T-cell (primary cell): ENCODE results near the gene AFAP1L1. TPM values are rescaled to one million over a fixed set of nuclear protein-coding genes. Genes with fewer than 3 reads are reported as not detected.

Experiments used
- ATAC-seq, 4 experiments: fragments of 200-7000 bp in 3 of 4; fragments of 150-1000 bp in 1 of 4; cut with Tn5 transposase; replicated peaks in 1 of 4; 1 replicate in 3 of 4; 2 replicates in 1 of 4; pipeline ENCODE4 v1.10.0; 2021; ENCODE audit warnings: moderate library complexity in 3 of 4, mild to moderate bottlenecking in 2 of 4, moderate number of reproducible peaks in 1 of 4
- CTCF ChIA-PET, 2 donors: fragments of 300-600 bp; sonication (Branson Sonifier 250); formaldehyde crosslinking; loops; one replicate each; lab custom pipeline; 2022; ENCODE audit warnings: antibody characterized with exemption in 2 of 2; lab: Charles Lee
- POLR2A ChIA-PET, 2 donors: fragments of 300-600 bp; sonication (Branson Sonifier 250); formaldehyde crosslinking; loops; one replicate each; lab custom pipeline; 2022; ENCODE audit warnings: antibody characterized with exemption in 2 of 2; lab: Charles Lee
- DNase-seq, 35 experiments: peaks; one replicate each; pipeline versions ENCODE4 v3.0.0 to v3.0.0-alpha.2; 2013 to 2023
- H3K27ac ChIP-seq: one replicate; pipeline ENCODE4 v1.5.1; 2013; ENCODE audit warnings: low read length
- H3K27me3 ChIP-seq, 2 experiments: replicated peaks in 1 of 2; 1 replicate in 1 of 2; 2 replicates in 1 of 2; pipeline versions ENCODE4 v1.6.1 to v1.7.0; 2013; ENCODE audit warnings: low read length in 1 of 2, mixed read lengths in 1 of 2; ENCODE audit not compliant: control insufficient read depth in 2 of 2, insufficient read depth in 2 of 2; ENCODE audit errors: extremely low read depth in 1 of 2
- H3K36me3 ChIP-seq, 2 donors: 1 replicate in 1 of 2; 2 replicates in 1 of 2; pipeline versions ENCODE4 v1.6.1 to v1.7.0; 2013; ENCODE audit warnings: low read length in 1 of 2; ENCODE audit not compliant: control insufficient read depth in 2 of 2, insufficient read depth in 1 of 2; ENCODE audit errors: extremely low read depth in 1 of 2
- H3K4me1 ChIP-seq, 2 experiments: 1 replicate in 1 of 2; 2 replicates in 1 of 2; pipeline versions ENCODE4 v1.6.1 to v1.7.0; 2013; ENCODE audit warnings: low read length in 2 of 2, mixed read lengths in 1 of 2; ENCODE audit not compliant: insufficient read depth in 2 of 2, control insufficient read depth in 1 of 2; ENCODE audit errors: extremely low read depth in 1 of 2
- H3K4me3 ChIP-seq, 2 donors: 1 replicate in 1 of 2; 2 replicates in 1 of 2; pipeline versions ENCODE4 v1.5.1 to v1.7.0; 2013; ENCODE audit warnings: mild to moderate bottlenecking in 2 of 2, low read length in 1 of 2, moderate library complexity in 1 of 2; ENCODE audit not compliant: control insufficient read depth in 1 of 2; ENCODE audit errors: extremely low read depth in 1 of 2
- H3K9me3 ChIP-seq: 2 replicates; pipeline ENCODE4 v1.7.0; 2013
- H3K27ac Mint-ChIP-seq, 2 donors: one replicate each; pipeline ENCODE4 v1.8.0; 2020 to 2021; ENCODE audit warnings: mild to moderate bottlenecking in 2 of 2, mixed read lengths in 2 of 2
- H3K27me3 Mint-ChIP-seq, 2 donors: one replicate each; pipeline ENCODE4 v1.8.0; 2021 to 2022; ENCODE audit warnings: mixed read lengths in 2 of 2
- H3K36me3 Mint-ChIP-seq: one replicate; pipeline ENCODE4 v1.8.0; 2021; ENCODE audit warnings: mixed read lengths
- H3K4me1 Mint-ChIP-seq, 3 donors: one replicate each; pipeline ENCODE4 v1.8.0; 2020 to 2022; ENCODE audit warnings: mixed read lengths in 3 of 3, mild to moderate bottlenecking in 1 of 3
- H3K4me3 Mint-ChIP-seq, 3 donors: one replicate each; pipeline ENCODE4 v1.8.0; 2020 to 2022; ENCODE audit warnings: mild to moderate bottlenecking in 3 of 3, mixed read lengths in 3 of 3, moderate library complexity in 3 of 3
- H3K9me3 Mint-ChIP-seq, 3 donors: one replicate each; pipeline ENCODE4 v1.8.0; 2020 to 2022; ENCODE audit warnings: mixed read lengths in 3 of 3
- WGBS: methylation state at CpG from one replicate; pipeline ENCODE4 v1.1.5; 2013; ENCODE audit warnings: missing lambda C conversion rate; ENCODE audit not compliant: insufficient coverage; 5-methylcytosine and 5-hydroxymethylcytosine counted together
- total RNA-seq, 35 experiments: library from RNA in 6 of 35; stranded (reverse) in 6 of 35; fragments of 120-200 nt in 1 of 35; gene quantifications; one replicate each; pipeline versions ENCODE4 v1.2.1 to v1.2.4 and lab custom pipeline; 2013 to 2026

Gene AFAP1L1
- total RNA-seq, 5 donors from 2014 or later (not counting 1 experiment from before 2014, with no cell fraction given), result 0.20 to 0.99 (median 0.50) TPM

DNA sequence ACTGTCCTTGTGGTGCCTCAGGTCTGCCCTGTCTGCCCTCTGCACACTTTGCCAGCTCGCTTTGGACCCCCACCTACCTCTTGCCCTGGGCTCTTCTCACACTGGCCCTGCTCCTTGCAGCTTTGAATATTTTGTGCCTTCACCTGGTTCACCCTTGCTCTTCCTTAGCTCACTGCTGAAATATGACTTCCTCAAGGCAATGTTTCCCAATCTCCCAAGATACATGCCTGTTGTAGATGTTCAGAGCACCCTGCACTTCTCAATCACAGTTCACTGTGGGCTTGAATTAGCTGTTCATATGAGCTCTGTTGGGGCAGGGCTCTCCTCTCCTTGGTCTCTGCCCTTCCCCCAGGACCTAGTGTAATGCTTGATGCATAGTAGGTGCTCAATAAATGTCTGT lies 8.0 kb downstream of the AFAP1L1 start:
- H3K27ac ChIP-seq, result no peak overlapping the region
- DNase-seq (no peak), ATAC-seq (no peak)
- Mint-ChIP-seq H3K27ac (no peak overlapping the region), H3K9me3 (no peaks in the 10 kb centered on the region), H3K36me3 (no peaks in the 10 kb centered on the region), H3K27me3 (peaks cover 15 to 19% of the 10 kb centered on the region in 2 donors), H3K4me3 (no peak overlapping the region), H3K4me1 (no peaks in the 10 kb centered on the region)
- no peaks in the 10 kb centered on the region for H3K4me1 ChIP-seq
- H3K9me3 ChIP-seq, result no peaks in the 10 kb centered on the region
- ChIA-PET CTCF (interaction anchor here in 1 of 2 donors (0.8 to 0.9 kb wide), 2 partner anchors 56 to 102 kb away, joined by 3 read pairs; no protein-coding TSS in a partner anchor), POLR2A (interaction anchor here in 1 of 2 donors (0.6 to 0.7 kb wide), 2 partner anchors 72 to 229 kb away, joined by 3 to 4 read pairs; no protein-coding TSS in a partner anchor)
- H3K27me3 ChIP-seq, result peaks cover 0 to 10% of the 10 kb centered on the region in 2 experiments
- no peak overlapping the region for H3K4me3 ChIP-seq
- 55% methylated on average over 1 of the region's 1 CpG for WGBS
- H3K36me3 ChIP-seq, result no peaks in the 10 kb centered on the region

GRCh38 chr5:149280124-149280523 lies 8.5 kb downstream of the AFAP1L1 start:
- H3K27me3 ChIP-seq, result peaks cover 0 to 10% of the 10 kb centered on the region in 2 experiments
- POLR2A ChIA-PET, result interaction anchor here in 1 of 2 donors (0.7 kb wide), 1 partner anchor 229 kb away, joined by 3 read pairs; no protein-coding TSS in a partner anchor
- no peaks in the 10 kb centered on the region for H3K36me3 ChIP-seq
- no peak overlapping the region for H3K27ac ChIP-seq
- DNase-seq, result no peak
- H3K4me1 ChIP-seq, result no peaks in the 10 kb centered on the region
- Mint-ChIP-seq H3K4me3 (no peak overlapping the region), H3K4me1 (no peaks in the 10 kb centered on the region), H3K9me3 (no peaks in the 10 kb centered on the region), H3K36me3 (no peaks in the 10 kb centered on the region), H3K27me3 (peaks cover 15 to 19% of the 10 kb centered on the region in 2 donors), H3K27ac (no peak overlapping the region)
- no peak for ATAC-seq
- WGBS, result no CpG with 5 or more reads among the region's 1 CpG
- H3K9me3 ChIP-seq, result no peaks in the 10 kb centered on the region
- no peak overlapping the region for H3K4me3 ChIP-seq
- CTCF ChIA-PET, result no interaction called here

GRCh38 chr5:149280802-149281201 lies 9.1 kb downstream of the AFAP1L1 start:
- no peaks in the 10 kb centered on the region for H3K4me1 Mint-ChIP-seq
- CTCF ChIA-PET, result no interaction called here

GRCh38 chr5:149282027-149282965 lies 10.6 kb downstream of the AFAP1L1 start:
- CTCF ChIA-PET, result no interaction called here
- no peak overlapping the region for H3K4me3 Mint-ChIP-seq
- no peak overlapping the region for H3K27ac Mint-ChIP-seq
- no peaks in the 10 kb centered on the region for H3K36me3 Mint-ChIP-seq
- no peak overlapping the region for H3K4me3 ChIP-seq
- H3K9me3 ChIP-seq, result no peaks in the 10 kb centered on the region
- H3K9me3 Mint-ChIP-seq, result no peaks in the 10 kb centered on the region
- no peak for DNase-seq
- no peaks in the 10 kb centered on the region for H3K4me1 Mint-ChIP-seq
- ATAC-seq, result no peak
- H3K27ac ChIP-seq, result no peak overlapping the region
- WGBS, result 94% methylated on average over 3 of the region's 12 CpGs
- no peaks in the 10 kb centered on the region for H3K36me3 ChIP-seq
- H3K4me1 ChIP-seq, result no peaks in the 10 kb centered on the region
- POLR2A ChIA-PET, result no interaction called here
- H3K27me3 Mint-ChIP-seq, result peaks cover 8 to 13% of the 10 kb centered on the region in 2 donors
- H3K27me3 ChIP-seq, result peaks cover 0 to 8% of the 10 kb centered on the region in 2 experiments

More at GRCh38 chr5:149280802-149281201, 9.1 kb downstream of the AFAP1L1 start:
- Mint-ChIP-seq H3K27me3 (peaks cover 8 to 17% of the 10 kb centered on the region in 2 donors), H3K36me3 (no peaks in the 10 kb centered on the region), H3K27ac (no peak overlapping the region), H3K4me3 (no peak overlapping the region), H3K9me3 (no peaks in the 10 kb centered on the region)
- no peaks in the 10 kb centered on the region for H3K9me3 ChIP-seq
- no peaks in the 10 kb centered on the region for H3K4me1 ChIP-seq
- 100% methylated on average over 2 of the region's 4 CpGs for WGBS
- H3K27me3 ChIP-seq, result peaks cover 0 to 10% of the 10 kb centered on the region in 2 experiments
- no peak for ATAC-seq
- DNase-seq, result no peak
- H3K27ac ChIP-seq, result no peak overlapping the region
- POLR2A ChIA-PET, result no interaction called here
- H3K4me3 ChIP-seq, result no peak overlapping the region
- H3K36me3 ChIP-seq, result no peaks in the 10 kb centered on the region

DNA sequence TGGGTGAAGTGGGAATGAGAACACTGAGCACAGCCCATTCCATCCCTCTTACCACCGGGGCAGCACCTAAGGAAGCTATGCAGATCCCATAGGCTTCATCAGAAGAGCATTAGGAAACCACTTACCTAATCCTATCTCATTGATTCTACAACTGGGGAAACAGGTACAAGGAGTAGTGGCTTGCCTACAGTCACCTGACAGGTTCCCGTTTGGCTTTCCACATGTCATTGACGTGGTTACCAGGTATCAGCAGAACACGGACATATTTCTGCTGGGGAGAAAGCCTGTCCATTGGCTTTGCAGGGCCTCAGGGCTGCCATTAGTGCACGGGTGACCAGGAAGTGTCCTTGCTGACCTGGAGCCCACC lies 11.3 kb downstream of the AFAP1L1 start:
- 92% methylated on average over 4 of the region's 5 CpGs for WGBS
- H3K27me3 Mint-ChIP-seq, result peaks cover 8 to 12% of the 10 kb centered on the region in 2 donors

GRCh38 chr5:149283626-149284480 lies 12.2 kb downstream of the AFAP1L1 start:
- no peaks in the 10 kb centered on the region for H3K4me1 ChIP-seq
- Mint-ChIP-seq H3K4me1 (no peaks in the 10 kb centered on the region), H3K27ac (no peak overlapping the region), H3K4me3 (no peak overlapping the region), H3K27me3 (peaks cover 3 to 6% of the 10 kb centered on the region in 2 donors), H3K9me3 (no peaks in the 10 kb centered on the region), H3K36me3 (no peaks in the 10 kb centered on the region)
- DNase-seq (no peak), ATAC-seq (no peak)
- H3K4me3 ChIP-seq, result no peak overlapping the region
- no peaks in the 10 kb centered on the region for H3K36me3 ChIP-seq
- H3K9me3 ChIP-seq, result no peaks in the 10 kb centered on the region
- H3K27ac ChIP-seq, result no peak overlapping the region
- H3K27me3 ChIP-seq, result peaks cover 0 to 11% of the 10 kb centered on the region in 2 experiments
- ChIA-PET POLR2A (no interaction called here), CTCF (no interaction called here)
- 83% methylated on average over 7 of the region's 11 CpGs for WGBS

More for the DNA sequence above, 11.3 kb downstream of the AFAP1L1 start:
- no peak for ATAC-seq
- Mint-ChIP-seq H3K27ac (no peak overlapping the region), H3K4me3 (no peak overlapping the region), H3K4me1 (no peaks in the 10 kb centered on the region), H3K9me3 (no peaks in the 10 kb centered on the region), H3K36me3 (no peaks in the 10 kb centered on the region)
- Histone ChIP-seq H3K4me1 (no peaks in the 10 kb centered on the region), H3K4me3 (no peak overlapping the region), H3K27me3 (peaks cover 0 to 8% of the 10 kb centered on the region in 2 experiments), H3K36me3 (no peaks in the 10 kb centered on the region), H3K9me3 (no peaks in the 10 kb centered on the region), H3K27ac (no peak overlapping the region)
- ChIA-PET POLR2A (no interaction called here), CTCF (no interaction called here)
- DNase-seq, result no peak
